PFSK-1 (cell line): ENCODE data around the gene ATAD1.

Source experiments
- POLR2AphosphoS5 ChIP-seq: IDR thresholded peaks from 2 replicates; pipeline ENCODE4 v1.6.1; 2012; ENCODE audit warnings: low read depth, mild to moderate bottlenecking, control low read depth, low read length, moderate library complexity
- TAF1 ChIP-seq: IDR thresholded peaks from 2 replicates; pipeline ENCODE4 v1.6.1; 2012; ENCODE audit warnings: low read length, control low read depth, borderline replicate concordance; ENCODE audit not compliant: insufficient read depth

GRCh38 chr10:87751274-87751673 is 66.8 kb downstream of the ATAD1 start:
- no peak for TF ChIP-seq POLR2AphosphoS5
- TF ChIP-seq TAF1 = no peak
